AG10803 (cell line): ENCODE data around the gene SMCR8.

Source experiments
- DNase-seq: peaks from one replicate; pipeline ENCODE4 v3.0.0; 2010; ENCODE audit warnings: low read depth
- H3K4me3 ChIP-seq: 2 replicates; pipeline ENCODE4 v1.5.1; 2011; ENCODE audit warnings: mild to moderate bottlenecking, low read length, control low read depth
- TF ChIP-seq, protein P1 (sequence below): conservative IDR thresholded peaks from 2 replicates; pipeline ENCODE4 v1.5.1; 2011; ENCODE audit warnings: mild to moderate bottlenecking, low read length, control low read depth, inconsistent platforms

The SMCR8 gene, protein sequence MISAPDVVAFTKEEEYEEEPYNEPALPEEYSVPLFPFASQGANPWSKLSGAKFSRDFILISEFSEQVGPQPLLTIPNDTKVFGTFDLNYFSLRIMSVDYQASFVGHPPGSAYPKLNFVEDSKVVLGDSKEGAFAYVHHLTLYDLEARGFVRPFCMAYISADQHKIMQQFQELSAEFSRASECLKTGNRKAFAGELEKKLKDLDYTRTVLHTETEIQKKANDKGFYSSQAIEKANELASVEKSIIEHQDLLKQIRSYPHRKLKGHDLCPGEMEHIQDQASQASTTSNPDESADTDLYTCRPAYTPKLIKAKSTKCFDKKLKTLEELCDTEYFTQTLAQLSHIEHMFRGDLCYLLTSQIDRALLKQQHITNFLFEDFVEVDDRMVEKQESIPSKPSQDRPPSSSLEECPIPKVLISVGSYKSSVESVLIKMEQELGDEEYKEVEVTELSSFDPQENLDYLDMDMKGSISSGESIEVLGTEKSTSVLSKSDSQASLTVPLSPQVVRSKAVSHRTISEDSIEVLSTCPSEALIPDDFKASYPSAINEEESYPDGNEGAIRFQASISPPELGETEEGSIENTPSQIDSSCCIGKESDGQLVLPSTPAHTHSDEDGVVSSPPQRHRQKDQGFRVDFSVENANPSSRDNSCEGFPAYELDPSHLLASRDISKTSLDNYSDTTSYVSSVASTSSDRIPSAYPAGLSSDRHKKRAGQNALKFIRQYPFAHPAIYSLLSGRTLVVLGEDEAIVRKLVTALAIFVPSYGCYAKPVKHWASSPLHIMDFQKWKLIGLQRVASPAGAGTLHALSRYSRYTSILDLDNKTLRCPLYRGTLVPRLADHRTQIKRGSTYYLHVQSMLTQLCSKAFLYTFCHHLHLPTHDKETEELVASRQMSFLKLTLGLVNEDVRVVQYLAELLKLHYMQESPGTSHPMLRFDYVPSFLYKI

GRCh38 chr17:18314731-18315561 lies at the start of gene SMCR8, which contains the start of gene TOP3A:
Gene SMCR8 (plus strand): TSS chr17:18315293. CDS start chr17:18315790, 497 bp downstream.
Gene TOP3A (minus strand): TSS chr17:18314994. CDS start chr17:18314778, 216 bp downstream.
- peak; percentile 99 for DNase-seq
- TF ChIP-seq, protein P1, sequence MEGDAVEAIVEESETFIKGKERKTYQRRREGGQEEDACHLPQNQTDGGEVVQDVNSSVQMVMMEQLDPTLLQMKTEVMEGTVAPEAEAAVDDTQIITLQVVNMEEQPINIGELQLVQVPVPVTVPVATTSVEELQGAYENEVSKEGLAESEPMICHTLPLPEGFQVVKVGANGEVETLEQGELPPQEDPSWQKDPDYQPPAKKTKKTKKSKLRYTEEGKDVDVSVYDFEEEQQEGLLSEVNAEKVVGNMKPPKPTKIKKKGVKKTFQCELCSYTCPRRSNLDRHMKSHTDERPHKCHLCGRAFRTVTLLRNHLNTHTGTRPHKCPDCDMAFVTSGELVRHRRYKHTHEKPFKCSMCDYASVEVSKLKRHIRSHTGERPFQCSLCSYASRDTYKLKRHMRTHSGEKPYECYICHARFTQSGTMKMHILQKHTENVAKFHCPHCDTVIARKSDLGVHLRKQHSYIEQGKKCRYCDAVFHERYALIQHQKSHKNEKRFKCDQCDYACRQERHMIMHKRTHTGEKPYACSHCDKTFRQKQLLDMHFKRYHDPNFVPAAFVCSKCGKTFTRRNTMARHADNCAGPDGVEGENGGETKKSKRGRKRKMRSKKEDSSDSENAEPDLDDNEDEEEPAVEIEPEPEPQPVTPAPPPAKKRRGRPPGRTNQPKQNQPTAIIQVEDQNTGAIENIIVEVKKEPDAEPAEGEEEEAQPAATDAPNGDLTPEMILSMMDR, result no peak
- peak within 1 kb of the TSS; percentile 95 for H3K4me3 ChIP-seq

DNA sequence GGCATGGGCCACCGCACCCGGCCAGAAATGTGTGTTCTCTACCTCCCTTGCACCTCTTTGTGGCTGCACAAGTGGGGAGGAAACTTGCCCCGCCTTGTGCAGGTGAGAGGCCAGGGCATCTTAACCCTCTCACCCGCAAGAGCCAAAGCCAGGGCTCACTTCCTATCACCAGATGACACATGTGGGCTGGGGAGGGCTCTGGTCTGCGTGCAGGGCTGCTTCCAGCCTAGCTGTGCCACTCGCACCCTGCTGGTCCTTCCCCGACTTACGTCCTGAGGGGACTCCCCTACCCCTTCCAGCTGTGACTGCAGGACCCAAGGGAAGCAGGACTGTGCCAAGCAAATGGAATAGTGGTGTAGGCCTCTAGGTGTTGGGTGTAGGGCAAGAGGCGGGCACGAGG lies 47.7 kb upstream of the SMCR8 start:
- no peak for DNase-seq
- no peak overlapping the region for H3K4me3 ChIP-seq
- TF ChIP-seq, protein P1, result no peak

GRCh38 chr17:18267927-18268711 lies 47.0 kb upstream of the SMCR8 start:
- TF ChIP-seq, protein P1, result no peak
- DNase-seq, result peak; percentile 37
- no peak overlapping the region for H3K4me3 ChIP-seq

- TF ChIP-seq, protein P1, result no peak
- no peak overlapping the region for H3K4me3 ChIP-seq
- no peak for DNase-seq
Observed at GRCh38 chr17:18270046-18270931, 44.8 kb upstream of the SMCR8 start.

- DNase-seq, result no peak
- TF ChIP-seq, protein P1, result no peak
- H3K4me3 ChIP-seq, result no peak overlapping the region
Observed at GRCh38 chr17:18277076-18277475, 38.0 kb upstream of the SMCR8 start.
